A673 (cell line): ENCODE results near the gene AMOTL1. TPM values are rescaled to one million over a fixed set of nuclear protein-coding genes. Genes with fewer than 3 reads are reported as not detected.
A peak's percentile ranks its signal among the peaks of the same experiment; 100 is the strongest.

Source experiments
- BruUV-seq: library from RNA; stranded (reverse); fragments of 400-500 nt; replicated peaks from 2 replicates; lab custom pipeline; 2021; lab: Mats Ljungman, UMichigan
- CTCF ChIA-PET: fragments of 300-600 bp; sonication (Branson Sonifier 250); formaldehyde crosslinking; loops from one replicate; lab custom pipeline; 2022; ENCODE audit warnings: antibody characterized with exemption; lab: Charles Lee
- POLR2A ChIA-PET: fragments of 300-600 bp; sonication (Branson Sonifier 250); formaldehyde crosslinking; loops from one replicate; lab custom pipeline; 2022; ENCODE audit warnings: antibody characterized with exemption; ENCODE audit not compliant: low non-redundant PET; lab: Charles Lee
- DNase-seq: peaks from one replicate; pipeline ENCODE4 v3.0.0-alpha.2; 2015; ENCODE audit warnings: low spot score
- H3K27ac ChIP-seq: fragments of 200-600 bp; sonication (generic); 2 replicates; pipeline ENCODE4 v1.5.1; 2016; ENCODE audit warnings: mixed run types, low read depth, mild to moderate bottlenecking, mixed read lengths, antibody characterized with exemption, low read length; ENCODE audit not compliant: poor library complexity, severe bottlenecking
- H3K27me3 ChIP-seq: fragments of 200-600 bp; sonication (generic); replicated peaks from 2 replicates; pipeline ENCODE4 v1.6.1; 2017; ENCODE audit warnings: mixed run types, low read depth, mild to moderate bottlenecking, mixed read lengths, antibody characterized with exemption, low read length; ENCODE audit not compliant: insufficient read depth, poor library complexity
- H3K36me3 ChIP-seq: fragments of 200-600 bp; sonication (generic); 2 replicates; pipeline ENCODE4 v1.6.1; 2016; ENCODE audit warnings: mixed run types, mild to moderate bottlenecking, mixed read lengths, antibody characterized with exemption, low read length; ENCODE audit not compliant: insufficient read depth, poor library complexity, severe bottlenecking
- H3K4me1 ChIP-seq: fragments of 200-600 bp; sonication (generic); 2 replicates; pipeline ENCODE4 v1.6.1; 2017; ENCODE audit warnings: mixed run types, mild to moderate bottlenecking, mixed read lengths, antibody characterized with exemption, low read length; ENCODE audit not compliant: insufficient read depth, poor library complexity, severe bottlenecking
- H3K4me3 ChIP-seq: fragments of 200-600 bp; sonication (generic); 2 replicates; pipeline ENCODE4 v1.5.1; 2016; ENCODE audit warnings: low read depth, mixed run types, mild to moderate bottlenecking, mixed read lengths, low read length; ENCODE audit not compliant: poor library complexity, severe bottlenecking
- H3K9me3 ChIP-seq: fragments of 200-600 bp; sonication (generic); 2 replicates; pipeline ENCODE4 v1.6.1; 2016; ENCODE audit warnings: mixed run types, low read depth, mild to moderate bottlenecking, mixed read lengths, antibody characterized with exemption, low read length; ENCODE audit not compliant: poor library complexity, severe bottlenecking
- CTCF ChIP-seq: fragments of 300-800, 200-600 bp; sonication (generic); conservative IDR thresholded peaks from 2 replicates; pipeline ENCODE4 v1.5.1; 2017; ENCODE audit warnings: low read depth, mild to moderate bottlenecking, antibody characterized with exemption, low read length, moderate library complexity, mixed read lengths
- EZH2 ChIP-seq: fragments of 200-600 bp; sonication (generic); IDR thresholded peaks from 2 replicates; pipeline ENCODE4 v1.6.1; 2017; ENCODE audit warnings: borderline replicate concordance, low read depth, mild to moderate bottlenecking, mixed read lengths, antibody characterized with exemption, low read length; ENCODE audit not compliant: poor library complexity, severe bottlenecking
- intact Hi-C: fragments of 100-400 bp; cut with micrococcal nuclease; formaldehyde crosslinking; loops from one replicate; pipeline ENCODE4 v1.10.0; 2022; ENCODE audit not compliant: unreplicated experiment
- total RNA-seq: library from RNA; stranded (reverse); gene quantifications from 2 replicates; pipeline ENCODE4 v1.2.3, GENCODE V29; 2021

The AMOTL1 gene
- total RNA-seq, 1 experiment from 2014 or later = 68.5 TPM

DNA sequence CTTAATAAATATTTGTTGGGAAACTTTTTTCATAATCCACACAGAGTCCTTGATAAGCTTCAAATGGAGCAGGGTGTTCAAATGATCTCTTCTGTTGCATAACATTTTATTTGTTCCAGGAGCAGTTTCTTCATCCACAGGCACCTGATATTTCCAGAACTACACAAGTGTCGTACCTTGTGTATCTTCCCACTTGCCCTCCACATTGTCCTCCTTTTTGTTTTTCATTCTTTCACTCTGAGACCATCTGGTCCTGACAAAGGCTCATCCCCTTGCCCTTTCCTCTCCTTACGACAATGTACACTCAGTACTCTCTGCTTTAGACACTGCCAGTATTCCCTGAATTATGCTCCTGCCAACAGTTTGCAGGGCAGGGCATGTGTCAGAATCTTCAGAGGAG, 5.2 kb upstream of the AMOTL1 start:
- BruUV-seq = no TSS peak
- no peak for DNase-seq
- Histone ChIP-seq H3K9me3 (no peaks in the 10 kb centered on the region), H3K27ac (no peak overlapping the region), H3K4me3 (no peak overlapping the region), H3K4me1 (peaks cover 6% of the 10 kb centered on the region), H3K27me3 (no peaks in the 10 kb centered on the region), H3K36me3 (no peaks in the 10 kb centered on the region)
- POLR2A ChIA-PET = no interaction called here
- TF ChIP-seq CTCF (no peak), EZH2 (no peak)
- intact Hi-C loops = no loop called here
- CTCF ChIA-PET = interaction anchor here (0.7 kb wide), 1 partner anchor 31 kb away, joined by 3 read pairs; no protein-coding TSS in a partner anchor

DNA sequence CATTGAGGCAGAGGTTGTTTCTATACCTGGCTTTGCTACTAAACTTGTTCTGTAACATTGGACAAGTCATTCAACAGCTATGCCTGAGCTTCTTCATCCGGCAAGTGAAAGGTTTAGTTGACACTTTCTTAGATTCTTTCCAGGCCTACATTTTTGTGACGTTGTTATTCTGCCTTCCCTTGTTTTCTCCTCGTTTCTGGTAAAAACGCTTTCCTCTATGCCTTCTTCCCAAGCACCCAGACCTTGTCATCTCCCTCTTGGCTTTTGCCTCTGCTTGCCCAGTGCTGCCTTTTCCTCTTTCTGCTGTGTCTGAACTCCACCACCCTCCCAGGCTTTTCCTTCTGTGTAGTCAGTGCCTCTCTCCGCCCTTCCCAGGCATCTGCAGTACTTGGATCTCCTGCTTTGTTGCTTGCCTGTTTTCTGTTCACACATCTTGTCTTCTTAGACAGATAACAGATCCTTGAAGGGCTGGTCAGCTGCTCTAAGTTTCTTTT, 1.4 kb upstream of the AMOTL1 start:
- ChIA-PET CTCF (no interaction called here), POLR2A (no interaction called here)
- no peak for TF ChIP-seq CTCF
- no peak for TF ChIP-seq EZH2
- intact Hi-C loops = no loop called here
- no TSS peak for BruUV-seq
- Histone ChIP-seq H3K27ac (no peak overlapping the region), H3K9me3 (no peaks in the 10 kb centered on the region), H3K27me3 (no peaks in the 10 kb centered on the region), H3K36me3 (no peaks in the 10 kb centered on the region), H3K4me3 (no peak overlapping the region), H3K4me1 (peaks cover 14% of the 10 kb centered on the region)
- DNase-seq = no peak

GRCh38 chr11:94767291-94767690, 865 bp upstream of the AMOTL1 start:
- no peaks in the 10 kb centered on the region for H3K9me3 ChIP-seq
- H3K27me3 ChIP-seq = no peaks in the 10 kb centered on the region
- ChIA-PET POLR2A (interaction anchor here (0.5 kb wide), 1 partner anchor 44 kb away, joined by 3 read pairs; no protein-coding TSS in a partner anchor), CTCF (interaction anchor here (0.6 kb wide), 1 partner anchor 13 kb away, joined by 5 read pairs; no protein-coding TSS in a partner anchor)
- intact Hi-C loops = no loop called here
- H3K4me3 ChIP-seq = peak overlapping the region; percentile 82
- H3K27ac ChIP-seq = peak overlapping the region; percentile 82
- H3K36me3 ChIP-seq = no peaks in the 10 kb centered on the region
- TF ChIP-seq CTCF (no peak), EZH2 (no peak)
- BruUV-seq = no TSS peak
- no peak for DNase-seq
- peaks cover 14% of the 10 kb centered on the region for H3K4me1 ChIP-seq
